ENCODE results near the gene GCNT2. TPM values are rescaled to one million over a fixed set of nuclear protein-coding genes. Genes with fewer than 3 reads are reported as not detected.

GCNT2 gene
- total and polyA plus RNA-seq, 2 of the 8 experiments (the other 6 are each of a cell fraction or from before 2014, with no cell fraction given): 19.3 to 52.5 TPM

GRCh38 chr6:10578723-10579122, 57.6 kb downstream of the GCNT2 start:
- H4K5ac ChIP-seq (ENCODE audit: insufficient read length, low read depth, low read length): no peak overlapping the region
- POLR2A ChIA-PET (ENCODE audit: partially characterized antibody): interaction anchor here (1.1 to 17.1 kb wide), 8 partner anchors 8 to 99 kb away, joined by 3 to 154 read pairs (median 8); partner anchors contain the start of gene GCNT2
- peaks cover 3% of the 10 kb centered on the region for H3K79me1 ChIP-seq (ENCODE audit: low read depth, low read length)
- no peak overlapping the region for H2BK15ac ChIP-seq (ENCODE audit: low read length)
- no peak overlapping the region for H2BK12ac ChIP-seq (ENCODE audit: low read depth, low read length)
- H4K20me1 ChIP-seq (replicated peaks in 1 of 2; ENCODE audit: control insufficient read depth in 1 of 2, insufficient read depth in 2 of 2, low read length in 2 of 2): peaks cover 4% of the 10 kb centered on the region in 2 experiments
- H3K9ac ChIP-seq (replicated peaks in 1 of 4; ENCODE audit: extremely low read depth in 1 of 4, low read depth in 3 of 4, low read length in 3 of 4): no peak overlapping the region
- H3K36me3 ChIP-seq (ENCODE audit: control insufficient read depth in 2 of 4, insufficient read depth in 4 of 4, low read length in 3 of 4): peaks cover 0 to 3% (median 1%) of the 10 kb centered on the region in 4 experiments; a peak in 1 of 8 replicates
- no peak overlapping the region for H3K18ac ChIP-seq (ENCODE audit: extremely low read depth, low read length)
- no peak overlapping the region for H2BK5ac ChIP-seq (ENCODE audit: low read depth, low read length)
- H3K79me2 ChIP-seq (ENCODE audit: control insufficient read depth in 1 of 2, insufficient read depth in 2 of 2, low read length in 2 of 2): peaks cover 3 to 74% of the 10 kb centered on the region in 2 experiments; a peak in 3 of 4 replicates
- H3K27me3 ChIP-seq (replicated peaks in 1 of 4; ENCODE audit: control insufficient read depth in 3 of 4, extremely low read depth in 1 of 4, insufficient read depth in 3 of 4, low read length in 3 of 4): no peaks in the 10 kb centered on the region
- no peak for DNase-seq (ENCODE audit: low read depth in 1 of 2, low spot score in 2 of 2)
- no peak overlapping the region for H3K27ac ChIP-seq (ENCODE audit: low read depth, low read length)
- H2BK120ac ChIP-seq (replicated peaks; ENCODE audit: low read depth, low read length): no peak overlapping the region
- no peaks in the 10 kb centered on the region for H3K9me3 ChIP-seq (ENCODE audit: insufficient read depth in 2 of 2, low read depth in 1 of 2, low read length in 1 of 2)
- no peak overlapping the region for H4K91ac ChIP-seq (replicated peaks; ENCODE audit: insufficient read length, low read length)
- FAIRE-seq: no peak
- peaks cover 15 to 34% (median 23%) of the 10 kb centered on the region in 4 experiments for H3K4me1 ChIP-seq (replicated peaks in 1 of 4; ENCODE audit: control insufficient read depth in 3 of 4, insufficient read depth in 4 of 4, low read length in 3 of 4)
- no peak overlapping the region for H2BK20ac ChIP-seq (ENCODE audit: low read length)
- H3K4me2 ChIP-seq (ENCODE audit: insufficient read depth in 1 of 2, low read depth in 2 of 2, low read length in 2 of 2): no peak overlapping the region
- no peak overlapping the region for H3K4me3 ChIP-seq (ENCODE audit: extremely low read depth in 1 of 4, insufficient read depth in 2 of 4, low read depth in 3 of 4, low read length in 4 of 4)
- H3K56ac ChIP-seq (replicated peaks; ENCODE audit: insufficient read length, low read depth, low read length): no peak overlapping the region
- no peak overlapping the region for H3K4ac ChIP-seq (replicated peaks; ENCODE audit: insufficient read length, low read depth, low read length)
- no peak overlapping the region for H4K8ac ChIP-seq (ENCODE audit: extremely low read depth, insufficient read depth, low read length)
- H3K23ac ChIP-seq (ENCODE audit: insufficient read length): no peak overlapping the region
- CTCF ChIA-PET (ENCODE audit: partially characterized antibody): interaction anchor here (0.6 to 3.0 kb wide), 4 partner anchors 11 to 69 kb away, joined by 3 to 10 read pairs (median 3); no protein-coding TSS in a partner anchor
- H2AK5ac ChIP-seq (ENCODE audit: low read depth, low read length): no peak overlapping the region
- H3K14ac ChIP-seq (ENCODE audit: insufficient read length): no peak overlapping the region
- H2AFZ ChIP-seq (ENCODE audit: low read length): no peak overlapping the region
- H3K23me2 ChIP-seq (ENCODE audit: low read depth, low read length): peaks cover 2% of the 10 kb centered on the region; the same call in 1 of the 2 replicates
- WGBS, 2 experiments (ENCODE audit: extremely low coverage in 1 of 2, insufficient coverage in 1 of 2, insufficient read length in 1 of 2, insufficient replicate concordance in 2 of 2, low coverage in 1 of 2, low lambda C conversion rate in 2 of 2, missing lambda C conversion rate in 1 of 2): 89% methylated on average over 5 of the region's 5 CpGs; no CpG with 5 or more reads in 1 of the 2 experiments
- TF ChIP-seq BRCA1 (IDR thresholded peaks at IDR 0.05; ENCODE audit: low read depth, low read length) (no peak), NRF1 (IDR thresholded peaks at IDR 0.05; ENCODE audit: low read depth, low read length) (no peak), MAFK (IDR thresholded peaks at IDR 0.05; ENCODE audit: low read depth, low read length) (no peak), HDAC2 (IDR thresholded peaks at IDR 0.05; ENCODE audit: borderline replicate concordance in 1 of 2, low read depth in 2 of 2, low read length in 2 of 2) (no peak), POLR2A (IDR thresholded peaks at IDR 0.05; ENCODE audit: control extremely low read depth in 1 of 2, low read depth in 2 of 2, low read length in 2 of 2) (no peak), POU5F1 (IDR thresholded peaks at IDR 0.05; ENCODE audit: low read depth, low read length) (no peak), CBX8 (IDR thresholded peaks at IDR 0.05; ENCODE audit: borderline replicate concordance, low read depth, low read length) (no peak), ZNF274 (IDR thresholded peaks at IDR 0.05; ENCODE audit: borderline replicate concordance, extremely low read depth, low read length) (no peak), BCL11A (IDR thresholded peaks at IDR 0.05; ENCODE audit: low read depth in 2 of 2, low read length in 2 of 2) (no peak), TEAD4 (IDR thresholded peaks at IDR 0.05; ENCODE audit: low read depth, low read length) (no peak)
- TF ChIP-seq, protein P1, sequence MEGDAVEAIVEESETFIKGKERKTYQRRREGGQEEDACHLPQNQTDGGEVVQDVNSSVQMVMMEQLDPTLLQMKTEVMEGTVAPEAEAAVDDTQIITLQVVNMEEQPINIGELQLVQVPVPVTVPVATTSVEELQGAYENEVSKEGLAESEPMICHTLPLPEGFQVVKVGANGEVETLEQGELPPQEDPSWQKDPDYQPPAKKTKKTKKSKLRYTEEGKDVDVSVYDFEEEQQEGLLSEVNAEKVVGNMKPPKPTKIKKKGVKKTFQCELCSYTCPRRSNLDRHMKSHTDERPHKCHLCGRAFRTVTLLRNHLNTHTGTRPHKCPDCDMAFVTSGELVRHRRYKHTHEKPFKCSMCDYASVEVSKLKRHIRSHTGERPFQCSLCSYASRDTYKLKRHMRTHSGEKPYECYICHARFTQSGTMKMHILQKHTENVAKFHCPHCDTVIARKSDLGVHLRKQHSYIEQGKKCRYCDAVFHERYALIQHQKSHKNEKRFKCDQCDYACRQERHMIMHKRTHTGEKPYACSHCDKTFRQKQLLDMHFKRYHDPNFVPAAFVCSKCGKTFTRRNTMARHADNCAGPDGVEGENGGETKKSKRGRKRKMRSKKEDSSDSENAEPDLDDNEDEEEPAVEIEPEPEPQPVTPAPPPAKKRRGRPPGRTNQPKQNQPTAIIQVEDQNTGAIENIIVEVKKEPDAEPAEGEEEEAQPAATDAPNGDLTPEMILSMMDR (IDR thresholded peaks at IDR 0.05; ENCODE audit: control extremely low read depth in 1 of 3, insufficient read depth in 1 of 3, low read depth in 1 of 3, low read length in 3 of 3): no peak
